22Rv1 (cell line): ENCODE data around the gene MIPEP.

Experiments
- ZFX ChIP-seq: fragments of 450-650 bp; IDR thresholded peaks from 2 replicates; pipeline ENCODE4 v1.6.1; 2017; ENCODE audit warnings: antibody characterized with exemption, borderline replicate concordance
- TF ChIP-seq, protein P1 (sequence below): fragments of 450-650 bp; IDR thresholded peaks from 2 replicates; pipeline ENCODE4 v1.5.1; 2017; ENCODE audit warnings: mild to moderate bottlenecking

DNA sequence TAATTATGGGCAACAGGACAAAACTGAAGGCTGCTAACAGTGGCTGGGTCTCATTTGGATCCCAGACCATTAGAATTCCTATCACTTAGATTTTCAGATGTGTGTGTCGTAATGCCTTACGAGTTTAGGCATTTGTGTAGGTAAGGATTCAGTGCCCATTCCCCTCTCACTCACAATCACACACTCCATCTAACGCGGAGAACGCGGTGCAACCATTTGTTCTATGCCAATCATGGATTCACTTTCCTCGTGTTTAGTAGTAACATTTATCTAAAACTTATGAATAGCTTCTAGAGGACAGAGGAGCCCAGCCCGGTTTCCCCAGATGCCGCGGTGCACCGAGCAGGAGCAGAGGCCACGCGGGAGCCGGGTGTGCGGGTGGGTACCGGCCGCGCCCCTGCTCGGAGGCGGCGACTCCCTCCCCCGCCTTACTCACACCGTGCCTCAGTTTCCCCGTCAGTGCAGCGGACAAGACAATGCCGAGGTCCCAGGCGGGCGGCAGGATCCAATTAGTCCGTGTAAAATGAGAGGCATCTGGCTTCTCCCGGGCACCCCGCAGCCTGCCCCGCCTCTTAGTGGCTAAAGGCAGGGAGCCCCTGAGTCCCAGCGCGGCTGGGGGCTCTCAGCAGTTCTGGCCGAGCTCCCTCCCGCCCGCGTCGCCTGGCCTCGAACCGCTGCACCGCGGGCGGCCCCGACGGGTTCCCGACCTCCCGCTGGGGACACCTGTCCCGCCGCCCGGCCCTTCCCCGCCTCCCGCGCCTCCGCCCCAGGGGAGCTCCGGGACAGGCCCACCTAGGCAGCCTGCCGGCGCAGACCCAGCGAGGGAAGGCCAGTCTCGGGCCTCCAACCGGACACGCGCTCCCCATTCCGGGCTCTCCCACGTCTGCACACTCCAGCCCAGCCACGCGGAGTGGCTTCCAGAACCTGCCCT is 14.0 kb upstream of the MIPEP start:
- TF ChIP-seq, protein P1, sequence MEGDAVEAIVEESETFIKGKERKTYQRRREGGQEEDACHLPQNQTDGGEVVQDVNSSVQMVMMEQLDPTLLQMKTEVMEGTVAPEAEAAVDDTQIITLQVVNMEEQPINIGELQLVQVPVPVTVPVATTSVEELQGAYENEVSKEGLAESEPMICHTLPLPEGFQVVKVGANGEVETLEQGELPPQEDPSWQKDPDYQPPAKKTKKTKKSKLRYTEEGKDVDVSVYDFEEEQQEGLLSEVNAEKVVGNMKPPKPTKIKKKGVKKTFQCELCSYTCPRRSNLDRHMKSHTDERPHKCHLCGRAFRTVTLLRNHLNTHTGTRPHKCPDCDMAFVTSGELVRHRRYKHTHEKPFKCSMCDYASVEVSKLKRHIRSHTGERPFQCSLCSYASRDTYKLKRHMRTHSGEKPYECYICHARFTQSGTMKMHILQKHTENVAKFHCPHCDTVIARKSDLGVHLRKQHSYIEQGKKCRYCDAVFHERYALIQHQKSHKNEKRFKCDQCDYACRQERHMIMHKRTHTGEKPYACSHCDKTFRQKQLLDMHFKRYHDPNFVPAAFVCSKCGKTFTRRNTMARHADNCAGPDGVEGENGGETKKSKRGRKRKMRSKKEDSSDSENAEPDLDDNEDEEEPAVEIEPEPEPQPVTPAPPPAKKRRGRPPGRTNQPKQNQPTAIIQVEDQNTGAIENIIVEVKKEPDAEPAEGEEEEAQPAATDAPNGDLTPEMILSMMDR, result no peak
- no peak for TF ChIP-seq ZFX
